H1 (cell line): ENCODE data around the gene LSG1. TPM values are rescaled to one million over a fixed set of nuclear protein-coding genes. Genes with fewer than 3 reads are reported as not detected.

ENCODE experiments used
- ATF2 ChIP-seq: IDR thresholded peaks from 2 replicates; pipeline ENCODE4 v1.6.1; 2012; ENCODE audit warnings: low read length, inconsistent platforms
- ATF3 ChIP-seq: IDR thresholded peaks from 2 replicates; pipeline ENCODE4 v1.6.1; 2011; ENCODE audit warnings: low read depth, mild to moderate bottlenecking, low read length; ENCODE audit not compliant: insufficient read depth
- EP300 ChIP-seq, 2 experiments: IDR thresholded peaks; 1 replicate in 1 of 2; 2 replicates in 1 of 2; pipeline ENCODE4 v1.6.1; 2011 to 2012; ENCODE audit warnings: low read depth in 2 of 2, low read length in 2 of 2, mild to moderate bottlenecking in 2 of 2, borderline replicate concordance in 1 of 2, inconsistent platforms in 1 of 2, moderate library complexity in 1 of 2
- EZH2 ChIP-seq: fragments of 200-600 bp; sonication (generic); IDR thresholded peaks from 2 replicates; pipeline ENCODE4 v1.7.1; 2012; ENCODE audit warnings: low read depth, mild to moderate bottlenecking, moderate library complexity, low read length, inconsistent platforms; ENCODE audit not compliant: severe bottlenecking
- HDAC2 ChIP-seq, 2 experiments: fragments of 300-600 bp in 1 of 2; sonication (generic) in 1 of 2; IDR thresholded peaks; 2 replicates each; pipeline ENCODE4 v1.6.1; 2011 to 2012; ENCODE audit warnings: low read depth in 2 of 2, low read length in 2 of 2, mild to moderate bottlenecking in 2 of 2, moderate library complexity in 2 of 2, borderline replicate concordance in 1 of 2, inconsistent platforms in 1 of 2
- KDM5A ChIP-seq: fragments of 200-600 bp; IDR thresholded peaks from 2 replicates; pipeline ENCODE4 v1.7.1; 2012; ENCODE audit warnings: mild to moderate bottlenecking, low read length, inconsistent platforms, mixed read lengths
- MAX ChIP-seq: IDR thresholded peaks from 2 replicates; pipeline ENCODE4 v1.6.1; 2012; ENCODE audit warnings: inconsistent platforms
- SP1 ChIP-seq: IDR thresholded peaks from 2 replicates; pipeline ENCODE4 v1.6.1; 2011; ENCODE audit warnings: low read depth, low read length
- SP4 ChIP-seq: IDR thresholded peaks from 2 replicates; pipeline ENCODE4 v1.6.1; 2012; ENCODE audit warnings: low read length, inconsistent platforms
- TAF7 ChIP-seq: optimal IDR thresholded peaks from 2 replicates; pipeline ENCODE3; 2011; ENCODE audit warnings: low read depth, mild to moderate bottlenecking, inconsistent platforms, low read length, moderate library complexity, borderline replicate concordance
- polyA plus RNA-seq, 7 experiments: library from polyadenylated mRNA; depleted of rRNA in 3 of 7; stranded (reverse) in 5 of 7; unstranded in 2 of 7; fragments of >200 nt in 5 of 7; fragments of 200-250 nt in 2 of 7; gene quantifications; 1 replicate in 5 of 7; 2 replicates in 1 of 7; 4 replicates in 1 of 7; pipeline versions ENCODE4 v1.2.1 to v1.2.3, GENCODE V29; 2011 to 2013; ENCODE audit warnings: missing spikeins in 2 of 7, mixed read lengths in 2 of 7
- total RNA-seq: library from RNA; stranded (reverse); fragmentation: NEBNext Ultra II Directional; extraction: Animal tissue kit (Norgen Biotek cat#: 25700); gene quantifications from 2 replicates; pipeline ENCODE4 v1.2.1, GENCODE V29; 2021

The LSG1 gene
- total and polyA plus RNA-seq, 2 of the 8 experiments (the other 6 are each of a cell fraction or from before 2014, with no cell fraction given) = 23.7 to 47.6 TPM

- TF ChIP-seq ATF2 = no peak
- no peak for TF ChIP-seq EP300 (IDR thresholded peaks at IDR 0.05; ENCODE audit: borderline replicate concordance in 1 of 2, low read depth in 2 of 2, low read length in 2 of 2)
- TF ChIP-seq TAF7 = no peak
- no peak for TF ChIP-seq HDAC2 (IDR thresholded peaks at IDR 0.05; ENCODE audit: borderline replicate concordance in 1 of 2, low read depth in 2 of 2, low read length in 2 of 2)
- TF ChIP-seq EZH2 = no peak
- TF ChIP-seq SP1 = no peak
- TF ChIP-seq KDM5A = no peak
- no peak for TF ChIP-seq ATF3
- TF ChIP-seq MAX = no peak
- TF ChIP-seq SP4 = no peak
Observed at GRCh38 chr3:194604126-194604525, 67.9 kb downstream of the LSG1 start (continued).
